Stimulated activated CD4-positive, alpha-beta T cell treated with anti-CD3 and anti-CD28 coated beads, Interleukin-1b, Interleukin-23, amount 100 ng/mL, for 24 hours (primary cell): ENCODE measurements around the gene SIM1.
"Not testable (repeated sequence)": the region's sequence is repeated elsewhere in the genome, so short reads cannot be mapped to it uniquely, and the experiment has no call there.

ENCODE experiments used
- DNase-seq, 4 experiments: peaks; one replicate each; pipeline ENCODE4 v3.0.0-alpha.2; 2020; ENCODE audit warnings: low read depth in 4 of 4, low spot score in 1 of 4

The SIM1 gene

GRCh38 chr6:100354736-100355641 lies 109.7 kb downstream of the SIM1 start:
- not testable (repeated sequence) for DNase-seq

- DNase-seq: no peak
These were observed 111.3 kb downstream of the SIM1 start for GRCh38 chr6:100353276-100354015.

GRCh38 chr6:100350139-100350538 lies 114.6 kb downstream of the SIM1 start:
- no peak for DNase-seq

GRCh38 chr6:100349366-100349765 lies 115.4 kb downstream of the SIM1 start:
- no peak for DNase-seq

GRCh38 chr6:100347901-100348550 lies 116.7 kb downstream of the SIM1 start:
- DNase-seq: no peak

GRCh38 chr6:100346828-100347227 lies 117.9 kb downstream of the SIM1 start:
- DNase-seq: no peak

- DNase-seq: no peak
These were observed 118.5 kb downstream of the SIM1 start for GRCh38 chr6:100346203-100346602.

- no peak for DNase-seq
These were observed 120.0 kb downstream of the SIM1 start for GRCh38 chr6:100344761-100345160.

GRCh38 chr6:100344321-100344720 lies 120.4 kb downstream of the SIM1 start:
- DNase-seq: no peak

GRCh38 chr6:100343316-100344077 lies 121.2 kb downstream of the SIM1 start:
- DNase-seq: no peak

- no peak for DNase-seq
These were observed 121.9 kb downstream of the SIM1 start for GRCh38 chr6:100342830-100343229.

- DNase-seq: no peak
These were observed 125.0 kb downstream of the SIM1 start for GRCh38 chr6:100339574-100340255.

GRCh38 chr6:100338090-100338489 lies 126.6 kb downstream of the SIM1 start:
- no peak for DNase-seq

- DNase-seq: no peak
These were observed 127.8 kb downstream of the SIM1 start for GRCh38 chr6:100336876-100337275.

- no peak for DNase-seq
These were observed 128.7 kb downstream of the SIM1 start for GRCh38 chr6:100335991-100336390.
